HG03039 (cell line): ENCODE data around the gene RABGGTA.

Source experiments
- ATAC-seq: cut with Tn5 transposase; IDR thresholded peaks from one replicate; pipeline ENCODE4 v1.9.1; 2021; ENCODE audit warnings: mild to moderate bottlenecking, moderate library complexity; ENCODE audit not compliant: unreplicated experiment

Gene RABGGTA, protein sequence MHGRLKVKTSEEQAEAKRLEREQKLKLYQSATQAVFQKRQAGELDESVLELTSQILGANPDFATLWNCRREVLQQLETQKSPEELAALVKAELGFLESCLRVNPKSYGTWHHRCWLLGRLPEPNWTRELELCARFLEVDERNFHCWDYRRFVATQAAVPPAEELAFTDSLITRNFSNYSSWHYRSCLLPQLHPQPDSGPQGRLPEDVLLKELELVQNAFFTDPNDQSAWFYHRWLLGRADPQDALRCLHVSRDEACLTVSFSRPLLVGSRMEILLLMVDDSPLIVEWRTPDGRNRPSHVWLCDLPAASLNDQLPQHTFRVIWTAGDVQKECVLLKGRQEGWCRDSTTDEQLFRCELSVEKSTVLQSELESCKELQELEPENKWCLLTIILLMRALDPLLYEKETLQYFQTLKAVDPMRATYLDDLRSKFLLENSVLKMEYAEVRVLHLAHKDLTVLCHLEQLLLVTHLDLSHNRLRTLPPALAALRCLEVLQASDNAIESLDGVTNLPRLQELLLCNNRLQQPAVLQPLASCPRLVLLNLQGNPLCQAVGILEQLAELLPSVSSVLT

GRCh38 chr14:24271134-24271833 lies at the start of gene RABGGTA:
RABGGTA (minus strand) TSS chr14:24271597; CDS start chr14:24271115, 482 bp downstream.
- ATAC-seq, result peak; percentile 81

- no peak for ATAC-seq
Observed at GRCh38 chr14:24317141-24317928, 45.9 kb upstream of the RABGGTA start.

DNA sequence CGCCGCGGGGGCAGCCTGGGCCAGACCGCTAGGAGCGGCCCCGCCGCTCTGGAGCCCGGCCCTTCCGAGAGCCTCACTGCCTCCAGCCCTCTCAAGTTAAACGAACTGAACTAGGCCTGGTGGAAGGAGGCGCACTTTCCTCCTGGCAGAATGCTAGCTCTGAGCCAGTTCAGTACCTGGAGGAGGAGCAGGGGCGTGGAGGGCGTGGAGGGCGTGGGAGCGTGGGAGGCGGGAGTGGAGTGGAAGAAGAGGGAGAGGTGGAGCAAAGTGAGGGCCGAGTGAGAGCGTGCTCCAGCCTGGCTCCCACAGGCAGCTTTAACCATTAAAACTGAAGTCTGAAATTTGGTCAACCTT lies 45.2 kb upstream of the RABGGTA start:
- no peak for ATAC-seq

- no peak for ATAC-seq
Observed at GRCh38 chr14:24315807-24316596, 44.6 kb upstream of the RABGGTA start.

GRCh38 chr14:24315243-24315806 lies 43.9 kb upstream of the RABGGTA start:
- no peak for ATAC-seq

GRCh38 chr14:24314377-24315193 lies 43.2 kb upstream of the RABGGTA start:
- ATAC-seq, result no peak

- ATAC-seq, result no peak
Observed at GRCh38 chr14:24313913-24314312, 42.5 kb upstream of the RABGGTA start.

DNA sequence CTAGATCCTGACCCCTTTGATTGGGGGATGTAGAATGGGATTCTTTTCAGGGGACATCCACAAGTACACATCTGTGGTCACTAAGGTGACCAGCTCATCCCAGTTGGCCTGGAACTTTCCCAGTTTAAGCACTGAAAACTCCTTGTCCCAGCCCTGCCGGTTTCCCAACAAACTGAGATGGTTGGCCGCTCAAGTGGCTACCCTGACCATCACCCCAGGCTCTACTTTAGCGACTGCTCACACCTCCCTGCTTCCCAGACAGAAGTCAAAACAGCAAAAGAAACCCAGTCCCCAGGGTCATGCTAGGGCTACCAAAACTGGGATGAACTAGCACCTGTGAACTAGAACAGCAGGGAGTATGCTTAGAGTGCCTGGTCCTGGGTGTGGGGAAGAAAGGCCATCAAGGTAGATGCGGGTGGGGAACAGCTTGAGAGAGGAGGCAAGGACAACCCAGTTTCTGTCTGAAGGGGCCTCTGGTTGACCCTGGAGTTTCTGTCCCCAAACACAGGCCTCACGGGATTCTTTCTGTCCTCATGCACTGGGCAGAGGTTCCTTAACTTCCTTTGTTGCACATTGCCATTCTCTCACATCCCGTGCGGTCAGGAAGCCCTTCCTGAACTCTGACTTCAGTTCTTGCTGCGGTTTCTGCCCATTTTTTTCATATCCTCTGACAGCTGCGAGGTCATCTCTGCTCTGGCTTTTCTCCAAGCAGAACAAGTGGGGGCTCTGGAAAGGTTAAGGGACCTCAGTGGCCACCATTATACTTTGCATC lies 41.5 kb upstream of the RABGGTA start:
- ATAC-seq, result no peak

GRCh38 chr14:24311837-24312615 lies 40.6 kb upstream of the RABGGTA start:
- no peak for ATAC-seq

DNA sequence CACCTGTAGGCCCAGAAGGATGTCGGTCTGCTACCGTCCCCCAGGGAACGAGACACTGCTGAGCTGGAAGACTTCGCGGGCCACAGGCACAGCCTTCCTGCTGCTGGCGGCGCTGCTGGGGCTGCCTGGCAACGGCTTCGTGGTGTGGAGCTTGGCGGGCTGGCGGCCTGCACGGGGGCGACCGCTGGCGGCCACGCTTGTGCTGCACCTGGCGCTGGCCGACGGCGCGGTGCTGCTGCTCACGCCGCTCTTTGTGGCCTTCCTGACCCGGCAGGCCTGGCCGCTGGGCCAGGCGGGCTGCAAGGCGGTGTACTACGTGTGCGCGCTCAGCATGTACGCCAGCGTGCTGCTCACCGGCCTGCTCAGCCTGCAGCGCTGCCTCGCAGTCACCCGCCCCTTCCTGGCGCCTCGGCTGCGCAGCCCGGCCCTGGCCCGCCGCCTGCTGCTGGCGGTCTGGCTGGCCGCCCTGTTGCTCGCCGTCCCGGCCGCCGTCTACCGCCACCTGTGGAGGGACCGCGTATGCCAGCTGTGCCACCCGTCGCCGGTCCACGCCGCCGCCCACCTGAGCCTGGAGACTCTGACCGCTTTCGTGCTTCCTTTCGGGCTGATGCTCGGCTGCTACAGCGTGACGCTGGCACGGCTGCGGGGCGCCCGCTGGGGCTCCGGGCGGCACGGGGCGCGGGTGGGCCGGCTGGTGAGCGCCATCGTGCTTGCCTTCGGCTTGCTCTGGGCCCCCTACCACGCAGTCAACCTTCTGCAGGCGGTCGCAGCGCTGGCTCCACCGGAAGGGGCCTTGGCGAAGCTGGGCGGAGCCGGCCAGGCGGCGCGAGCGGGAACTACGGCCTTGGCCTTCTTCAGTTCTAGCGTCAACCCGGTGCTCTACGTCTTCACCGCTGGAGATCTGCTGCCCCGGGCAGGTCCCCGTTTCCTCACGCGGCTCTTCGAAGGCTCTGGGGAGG lies 39.5 kb upstream of the RABGGTA start, which contains the start of gene LTB4R:
Gene LTB4R (plus strand): TSS at position 857 of the 959 bp plus-strand sequence. CDS start 4,150 bp downstream, outside the sequence.
- ATAC-seq, result peak; percentile 63

DNA sequence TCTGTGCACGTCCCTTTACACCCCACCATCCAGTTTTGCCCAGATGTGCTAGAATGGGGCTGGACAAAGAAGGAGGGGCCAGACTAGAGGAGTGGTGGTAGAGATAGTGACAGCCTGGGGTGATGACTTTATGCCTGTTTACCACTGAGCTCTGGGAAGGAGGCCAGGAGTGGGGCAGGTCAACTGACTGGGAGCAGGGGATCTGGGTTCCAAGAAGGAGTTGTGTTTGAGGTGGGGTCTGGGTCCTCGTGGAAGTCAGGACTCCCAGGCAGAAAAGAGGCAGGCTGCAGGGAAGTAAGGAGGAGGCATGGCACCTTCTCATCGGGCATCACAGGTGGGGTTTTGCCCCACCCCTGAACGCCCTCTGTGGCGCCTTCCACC lies 38.9 kb upstream of the RABGGTA start:
- no peak for ATAC-seq

DNA sequence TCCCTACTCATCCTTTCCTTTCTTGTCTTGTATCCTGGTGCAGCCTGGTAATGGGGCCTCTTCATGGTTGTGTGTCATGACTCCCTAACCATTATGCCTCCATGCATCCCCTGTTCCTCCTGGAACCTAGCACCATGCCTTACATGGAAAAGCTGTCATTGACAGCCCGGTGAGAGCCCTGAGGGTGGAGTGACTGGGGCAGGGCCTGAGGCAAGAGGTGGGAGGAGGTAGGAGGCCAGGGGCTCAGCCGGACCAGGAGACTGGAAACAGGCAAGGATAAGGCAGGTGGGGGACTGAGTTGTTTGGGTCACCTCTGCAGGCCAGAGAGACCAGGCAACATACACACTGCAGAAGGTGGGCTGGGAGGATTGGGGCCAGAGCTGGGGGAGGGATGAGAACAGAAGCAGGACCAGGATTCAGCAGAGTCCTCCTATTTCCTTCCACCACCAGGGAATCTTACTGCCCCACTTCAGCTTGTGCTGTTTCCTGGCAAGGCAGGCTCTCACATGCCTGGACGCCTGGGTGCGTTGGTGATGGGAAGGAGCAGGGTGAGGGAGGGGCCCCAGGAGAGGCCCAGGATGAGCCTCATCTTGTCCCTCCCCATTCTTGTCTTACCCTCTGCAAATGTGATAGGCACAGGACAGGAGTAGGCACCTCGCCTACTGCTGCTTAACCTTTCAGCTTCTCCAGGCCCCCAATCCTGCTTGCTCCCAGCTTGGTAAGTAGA lies 38.3 kb upstream of the RABGGTA start, which contains the start of gene LTB4R2:
Gene LTB4R2 (plus strand): TSS at position 603 of the 727 bp plus-strand sequence. CDS start 525 bp downstream, outside the sequence.
- no peak for ATAC-seq

- no peak for ATAC-seq
Observed at GRCh38 chr14:24308342-24309124, 37.1 kb upstream of the RABGGTA start.

- no peak for ATAC-seq
Observed at GRCh38 chr14:24307575-24308341, 36.4 kb upstream of the RABGGTA start, which contains the start of gene CIDEB. CIDEB (minus strand) TSS chr14:24307977; CDS start chr14:24307858, 119 bp downstream.
